ENCODE measurements around the gene ZC3H12A. TPM values are rescaled to one million over a fixed set of nuclear protein-coding genes. Genes with fewer than 3 reads are reported as not detected.

Gene ZC3H12A
- total RNA-seq, 4 donors from 2014 or later = 5.8 to 41.9 (median 28.8) TPM

GRCh38 chr1:37434292-37435225, 39.8 kb upstream of the ZC3H12A start:
- Histone ChIP-seq H3K27me3 (peaks cover 44% of the 10 kb centered on the region), H3K27ac (no peak overlapping the region), H3K9me3 (no peaks in the 10 kb centered on the region), H3K4me1 (no peaks in the 10 kb centered on the region), H3K36me3 (no peaks in the 10 kb centered on the region), H3K4me3 (no peak overlapping the region)
- DNase-seq = peak; percentile 66
- TF ChIP-seq POLR2AphosphoS5 (IDR thresholded peaks at IDR 0.05) = no peak
- peak; percentile 79 to 93 (median 86) for TF ChIP-seq CTCF (IDR thresholded peaks at IDR 0.05)
- intact Hi-C loops (cut with DNase I; ENCODE audit: low total_unique reads) = loop anchor here (10.0 kb wide), 2 partner anchors 730 to 860 kb away; no protein-coding TSS in a partner anchor
- in situ Hi-C loops (cut with MboI; ENCODE audit: low pct_ligation_motif_present in 1 of 4, low pct_unique_long_range_greater_than_20kb in 1 of 4, low sequenced_read_pairs in 3 of 4) = loop anchor here in 3 of 4 donors (10.0 to 25.0 kb wide), 5 partner anchors 228 to 850 kb away; no protein-coding TSS in a partner anchor
- 29 to 80% methylated on average over 1 to 16 of the region's 16 CpGs for WGBS, 2 donors (ENCODE audit: low coverage in 1 of 2)

GRCh38 chr1:37437087-37437486, 37.3 kb upstream of the ZC3H12A start:
- WGBS, 2 donors (ENCODE audit: low coverage in 1 of 2) = 42% methylated on average over 2 of the region's 2 CpGs; no CpG with 5 or more reads in 1 of the 2 donors
- no peaks in the 10 kb centered on the region for H3K9me3 ChIP-seq
- H3K4me1 ChIP-seq = no peaks in the 10 kb centered on the region
- H3K27me3 ChIP-seq = peaks cover 41% of the 10 kb centered on the region
- H3K27ac ChIP-seq = no peak overlapping the region
- TF ChIP-seq POLR2AphosphoS5 (IDR thresholded peaks at IDR 0.05) = no peak
- no peak for TF ChIP-seq CTCF (IDR thresholded peaks at IDR 0.05)
- no peak for TF ChIP-seq EP300 (IDR thresholded peaks at IDR 0.05; ENCODE audit: low read depth)
- no peak for TF ChIP-seq POLR2A (IDR thresholded peaks at IDR 0.05)
- intact Hi-C loops (cut with DNase I; ENCODE audit: low total_unique reads) (loop anchor here (10.0 kb wide), 2 partner anchors 732 to 862 kb away; no protein-coding TSS in a partner anchor), in situ Hi-C loops (cut with MboI; ENCODE audit: low pct_ligation_motif_present in 1 of 4, low pct_unique_long_range_greater_than_20kb in 1 of 4, low sequenced_read_pairs in 3 of 4) (loop anchor here in 3 of 4 donors (10.0 to 25.0 kb wide), 5 partner anchors 225 to 852 kb away; no protein-coding TSS in a partner anchor)
- DNase-seq = no peak
- H3K4me3 ChIP-seq = no peak overlapping the region
- H3K36me3 ChIP-seq = no peaks in the 10 kb centered on the region

GRCh38 chr1:37438037-37438868, 36.1 kb upstream of the ZC3H12A start:
- DNase-seq = no peak
- in situ Hi-C loops (cut with MboI; ENCODE audit: low pct_ligation_motif_present in 1 of 4, low pct_unique_long_range_greater_than_20kb in 1 of 4, low sequenced_read_pairs in 3 of 4) = loop anchor here in 3 of 4 donors (10.0 to 25.0 kb wide), 5 partner anchors 224 to 853 kb away; no protein-coding TSS in a partner anchor
- intact Hi-C loops (cut with DNase I; ENCODE audit: low total_unique reads) = loop anchor here (10.0 kb wide), 2 partner anchors 733 to 863 kb away; no protein-coding TSS in a partner anchor
- no peak for TF ChIP-seq POLR2AphosphoS5 (IDR thresholded peaks at IDR 0.05)
- TF ChIP-seq CTCF (IDR thresholded peaks at IDR 0.05) = no peak
- no peak for TF ChIP-seq POLR2A (IDR thresholded peaks at IDR 0.05)
- TF ChIP-seq EP300 (IDR thresholded peaks at IDR 0.05; ENCODE audit: low read depth) = no peak
- 68 to 100% methylated on average over 1 to 6 of the region's 6 CpGs for WGBS, 2 donors (ENCODE audit: low coverage in 1 of 2)
- no peaks in the 10 kb centered on the region for H3K4me1 ChIP-seq
- no peaks in the 10 kb centered on the region for H3K36me3 ChIP-seq
- no peak overlapping the region for H3K27ac ChIP-seq
- no peaks in the 10 kb centered on the region for H3K9me3 ChIP-seq
- H3K4me3 ChIP-seq = no peak overlapping the region
- H3K27me3 ChIP-seq = peaks cover 38% of the 10 kb centered on the region

Measured in transverse colon (tissue), 4 donors.